Measurements from ENCODE around the gene KDM4D.

KDM4D gene

DNA sequence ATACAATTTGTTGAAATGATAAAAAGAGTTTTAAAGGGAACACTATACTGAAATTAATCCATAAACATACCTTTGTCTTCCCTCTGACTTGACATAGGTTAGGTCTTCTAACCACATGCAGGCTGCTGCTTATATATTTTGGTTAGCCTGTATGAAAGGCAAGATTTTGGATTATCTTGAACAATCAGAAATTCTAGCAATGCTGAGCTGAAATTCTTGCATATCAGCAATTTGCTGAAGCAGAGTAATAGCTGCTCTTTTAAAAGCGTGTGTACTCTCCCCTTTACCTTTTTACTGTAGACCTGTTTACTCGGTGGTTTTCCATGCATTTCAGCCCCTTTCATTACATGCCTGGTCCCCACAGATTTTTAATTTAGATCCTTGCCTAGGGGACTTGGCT lies 34.2 kb upstream of the KDM4D start:
- no peak for TF ChIP-seq LEF1 (IDR thresholded peaks at IDR 0.05; ENCODE audit: borderline replicate concordance)
- TF ChIP-seq SP1 (IDR thresholded peaks at IDR 0.05), result no peak
- DNase-seq (ENCODE audit: extremely low spot score), result no peak
- ChIA-PET POLR2A (no interaction called here), CTCF (no interaction called here)

- CTCF ChIA-PET, result no interaction called here
- POLR2A ChIA-PET, result no interaction called here
- no peak for DNase-seq (ENCODE audit: extremely low spot score)
- TF ChIP-seq SP1 (IDR thresholded peaks at IDR 0.05) (no peak), PKNOX1 (IDR thresholded peaks at IDR 0.05) (no peak), NFRKB (IDR thresholded peaks at IDR 0.05) (no peak), HDGF (IDR thresholded peaks at IDR 0.05; ENCODE audit: borderline replicate concordance) (no peak), ELF4 (IDR thresholded peaks at IDR 0.05) (no peak)
Observed at GRCh38 chr11:94941131-94941530, 32.4 kb upstream of the KDM4D start.

GRCh38 chr11:94946812-94947211 lies 26.7 kb upstream of the KDM4D start:
- no peak for TF ChIP-seq ZNF384 (IDR thresholded peaks at IDR 0.05)
- ChIA-PET POLR2A (no interaction called here), CTCF (no interaction called here)
- DNase-seq (ENCODE audit: extremely low spot score), result no peak

- ChIA-PET CTCF (interaction anchor here (0.6 kb wide), 1 partner anchor 120 kb away, joined by 4 read pairs; no protein-coding TSS in a partner anchor), POLR2A (no interaction called here)
- TF ChIP-seq SP1 (IDR thresholded peaks at IDR 0.05) (no peak), NFRKB (IDR thresholded peaks at IDR 0.05) (no peak), ARNT (IDR thresholded peaks at IDR 0.05) (no peak), BHLHE40 (IDR thresholded peaks at IDR 0.05; ENCODE audit: borderline replicate concordance) (no peak), HDGF (IDR thresholded peaks at IDR 0.05; ENCODE audit: borderline replicate concordance) (no peak), FOXK2 (IDR thresholded peaks at IDR 0.05) (no peak), PKNOX1 (IDR thresholded peaks at IDR 0.05) (0 out of 2 replicates have a peak, but pooled peaks have one; percentile 5), CTBP1 (IDR thresholded peaks at IDR 0.05; ENCODE audit: borderline replicate concordance) (no peak)
- no peak for DNase-seq (ENCODE audit: extremely low spot score)
Observed at GRCh38 chr11:94948070-94948617, 25.4 kb upstream of the KDM4D start.

DNA sequence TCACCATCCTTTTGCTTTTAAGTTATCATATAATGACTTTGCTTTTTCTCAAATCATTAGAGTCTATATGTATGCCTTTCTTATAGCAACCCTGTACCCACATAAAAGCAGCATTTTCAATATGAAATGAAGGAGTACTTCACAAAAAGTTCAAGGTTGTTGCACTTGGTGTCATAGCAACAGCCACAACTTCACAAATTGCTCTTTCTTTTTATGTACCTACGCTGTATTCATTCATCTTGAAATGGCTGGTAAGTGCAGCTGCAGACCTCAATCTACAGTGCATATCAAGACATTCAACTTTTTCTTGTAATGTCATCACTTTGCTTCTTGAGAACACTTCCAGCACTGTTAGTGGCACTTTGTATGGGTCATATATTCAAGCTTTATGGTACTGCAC lies 18.8 kb upstream of the KDM4D start:
- POLR2A ChIA-PET, result no interaction called here
- DNase-seq (ENCODE audit: extremely low spot score), result no peak
- CTCF ChIA-PET, result no interaction called here
- TF ChIP-seq ZNF384 (IDR thresholded peaks at IDR 0.05), result no peak
- TF ChIP-seq ARNT (IDR thresholded peaks at IDR 0.05), result no peak
- no peak for TF ChIP-seq HDGF (IDR thresholded peaks at IDR 0.05; ENCODE audit: borderline replicate concordance)
- no peak for TF ChIP-seq LEF1 (IDR thresholded peaks at IDR 0.05; ENCODE audit: borderline replicate concordance)
- TF ChIP-seq L3MBTL2 (conservative IDR thresholded peaks at IDR 0.05), result no peak
- no peak for TF ChIP-seq ELF4 (IDR thresholded peaks at IDR 0.05)
- TF ChIP-seq BHLHE40 (IDR thresholded peaks at IDR 0.05; ENCODE audit: borderline replicate concordance), result no peak
- no peak for TF ChIP-seq FOXM1 (IDR thresholded peaks at IDR 0.05; ENCODE audit: borderline replicate concordance)
- TF ChIP-seq CTBP1 (IDR thresholded peaks at IDR 0.05; ENCODE audit: borderline replicate concordance), result no peak
- no peak for TF ChIP-seq PKNOX1 (IDR thresholded peaks at IDR 0.05)
- no peak for TF ChIP-seq SP1 (IDR thresholded peaks at IDR 0.05)
- no peak for TF ChIP-seq FOXK2 (IDR thresholded peaks at IDR 0.05)
- TF ChIP-seq SUZ12 (IDR thresholded peaks at IDR 0.05), result no peak
- no peak for TF ChIP-seq NFRKB (IDR thresholded peaks at IDR 0.05)
- no peak for TF ChIP-seq TARDBP (IDR thresholded peaks at IDR 0.05)

DNA sequence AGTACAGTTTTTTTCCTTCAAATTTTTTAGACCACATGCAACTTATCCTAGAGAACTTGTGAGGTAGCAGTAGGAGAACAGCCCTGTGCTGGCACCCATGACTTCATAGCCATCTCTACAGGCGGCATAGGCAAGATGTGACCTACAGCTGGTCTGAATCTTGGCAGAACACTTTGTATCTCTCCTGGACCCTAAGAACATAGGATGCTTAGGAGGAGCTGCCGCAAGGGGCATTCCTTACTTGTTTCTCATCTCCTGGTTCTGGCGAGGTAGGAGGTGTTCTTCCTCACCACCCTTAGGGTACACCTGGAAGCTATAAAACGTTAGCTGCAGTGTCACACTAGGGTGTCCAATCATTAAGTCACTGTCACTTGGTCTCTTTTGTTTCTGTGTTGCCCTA lies 16.5 kb upstream of the KDM4D start:
- DNase-seq (ENCODE audit: extremely low spot score), result no peak
- CTCF ChIA-PET, result no interaction called here
- POLR2A ChIA-PET, result no interaction called here
- TF ChIP-seq SUZ12 (IDR thresholded peaks at IDR 0.05) (no peak), SP1 (IDR thresholded peaks at IDR 0.05) (no peak), CTBP1 (IDR thresholded peaks at IDR 0.05; ENCODE audit: borderline replicate concordance) (no peak), ZNF384 (IDR thresholded peaks at IDR 0.05) (no peak), ARNT (IDR thresholded peaks at IDR 0.05) (no peak), TARDBP (IDR thresholded peaks at IDR 0.05) (no peak)

DNA sequence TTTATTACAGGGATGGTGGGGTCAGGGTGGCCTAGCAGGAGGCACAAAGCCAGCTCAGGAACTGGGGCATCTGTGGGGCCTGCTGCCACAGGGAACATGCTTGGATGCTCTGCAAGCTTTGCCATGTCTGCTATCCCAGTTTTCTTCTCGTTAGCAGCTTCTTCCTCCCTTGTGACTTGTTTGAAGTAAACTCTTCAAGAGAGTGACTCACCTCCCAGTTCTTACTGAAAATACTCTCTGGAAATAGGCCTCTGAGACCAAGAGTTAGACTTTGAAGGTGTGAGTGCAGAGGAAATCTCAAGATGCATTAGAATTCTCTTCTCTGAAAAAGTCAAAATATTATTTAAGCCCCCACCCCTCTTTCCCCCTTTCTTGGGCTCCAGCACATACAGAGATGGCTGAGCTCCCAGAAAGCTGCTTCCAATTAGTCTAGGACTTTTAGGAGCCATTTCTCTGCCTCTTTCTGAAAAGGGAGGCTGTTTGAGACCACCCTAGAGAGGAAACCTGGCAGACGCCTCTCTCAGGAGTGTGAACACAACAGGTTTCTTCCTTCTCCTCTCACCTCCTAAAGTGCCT lies 15.3 kb upstream of the KDM4D start:
- no peak for DNase-seq (ENCODE audit: extremely low spot score)
- CTCF ChIA-PET, result no interaction called here
- POLR2A ChIA-PET, result interaction anchor here (1.0 kb wide), 1 partner anchor 15 kb away, joined by 3 read pairs; the partner anchor contains the start of genes CWC15 and KDM4D
- TF ChIP-seq SUZ12 (IDR thresholded peaks at IDR 0.05), result no peak
- no peak for TF ChIP-seq ZNF384 (IDR thresholded peaks at IDR 0.05)
- no peak for TF ChIP-seq FOXK2 (IDR thresholded peaks at IDR 0.05)
- TF ChIP-seq PKNOX1 (IDR thresholded peaks at IDR 0.05), result no peak
- no peak for TF ChIP-seq ELF4 (IDR thresholded peaks at IDR 0.05)
- no peak for TF ChIP-seq TARDBP (IDR thresholded peaks at IDR 0.05)
- no peak for TF ChIP-seq BHLHE40 (IDR thresholded peaks at IDR 0.05; ENCODE audit: borderline replicate concordance)
- no peak for TF ChIP-seq ARNT (IDR thresholded peaks at IDR 0.05)
- no peak for TF ChIP-seq L3MBTL2 (conservative IDR thresholded peaks at IDR 0.05)
- no peak for TF ChIP-seq LEF1 (IDR thresholded peaks at IDR 0.05; ENCODE audit: borderline replicate concordance)
- no peak for TF ChIP-seq FOXA1 (IDR thresholded peaks at IDR 0.05)
- no peak for TF ChIP-seq SP1 (IDR thresholded peaks at IDR 0.05)
- no peak for TF ChIP-seq NFRKB (IDR thresholded peaks at IDR 0.05)
- no peak for TF ChIP-seq FOXM1 (IDR thresholded peaks at IDR 0.05; ENCODE audit: borderline replicate concordance)
- TF ChIP-seq CTBP1 (IDR thresholded peaks at IDR 0.05; ENCODE audit: borderline replicate concordance), result no peak
- TF ChIP-seq HDGF (IDR thresholded peaks at IDR 0.05; ENCODE audit: borderline replicate concordance), result no peak

Data from HEK293T (cell line).